Stomach (tissue), 9 donors: Measurements from ENCODE around the gene MBTD1. TPM values are rescaled to one million over a fixed set of nuclear protein-coding genes. Genes with fewer than 3 reads are reported as not detected.

Source experiments
- DNase-seq, 2 donors: peaks; one replicate each; pipeline versions ENCODE4 v3.0.0 to v3.0.0-alpha.2; 2013 to 2019
- H3K27ac ChIP-seq, 5 donors: fragments of 200-600 bp in 4 of 5; sonication (generic) in 4 of 5; one replicate each; pipeline ENCODE4 v1.5.1; 2013 to 2019; ENCODE audit warnings: mild to moderate bottlenecking in 1 of 5, moderate library complexity in 1 of 5
- H3K27me3 ChIP-seq, 3 donors: fragments of 200-600 bp; sonication (generic); one replicate each; pipeline ENCODE4 v1.5.1; 2017 to 2019; ENCODE audit warnings: mixed run types in 1 of 3
- H3K36me3 ChIP-seq, 4 donors: fragments of 200-600 bp; sonication (generic); 1 replicate in 3 of 4; 2 replicates in 1 of 4; pipeline ENCODE4 v1.5.1; 2016 to 2019
- H3K4me1 ChIP-seq, 4 donors: fragments of 200-600 bp; sonication (generic); one replicate each; pipeline ENCODE4 v1.5.1; 2016 to 2019
- H3K4me3 ChIP-seq, 4 donors: fragments of 200-600 bp; sonication (generic) in 3 of 4; one replicate each; pipeline ENCODE4 v1.5.1; 2016 to 2019; ENCODE audit warnings: mild to moderate bottlenecking in 1 of 4
- H3K9me3 ChIP-seq, 4 donors: fragments of 200-600 bp; sonication (generic); one replicate each; pipeline ENCODE4 v1.5.1; 2016 to 2019
- EP300 ChIP-seq: sonication (generic); formaldehyde crosslinking; IDR thresholded peaks from one replicate; pipeline ENCODE4 v1.6.1; 2017; ENCODE audit warnings: antibody characterized with exemption
- POLR2A ChIP-seq, 4 donors: fragments of 450-650 bp; IDR thresholded peaks; one replicate each; pipeline ENCODE4 v1.6.1; 2016; ENCODE audit warnings: antibody characterized with exemption in 4 of 4, control low read depth in 2 of 4, mild to moderate bottlenecking in 1 of 4, moderate library complexity in 1 of 4
- POLR2AphosphoS5 ChIP-seq, 3 donors: sonication (generic); formaldehyde crosslinking; IDR thresholded peaks; one replicate each; pipeline ENCODE4 v1.6.1; 2016; ENCODE audit warnings: antibody characterized with exemption in 3 of 3
- WGBS, 5 donors: extraction: QIAGEN DNeasy Blood & Tissue Kit in 3 of 5; methylation state at CpG; one replicate each; pipeline versions ENCODE4 v1.1.5 to v1.1.7; 2013 to 2018; 5-methylcytosine and 5-hydroxymethylcytosine counted together
- intact Hi-C: fragments of 100-400 bp; cut with DNase I; formaldehyde crosslinking; loops from one replicate; pipeline ENCODE4 v1.15.1; 2023; ENCODE audit warnings: low total_unique reads
- polyA plus RNA-seq, 3 donors: library from polyadenylated mRNA; stranded (reverse); fragments of 200-250 nt; gene quantifications; one replicate each; pipeline ENCODE4 v1.2.3, GENCODE V29; 2013
- total RNA-seq, 5 donors: library from RNA; depleted of rRNA; stranded (reverse); fragments of >200 nt; gene quantifications; one replicate each; pipeline versions ENCODE4 v1.1.0 to v1.2.3, GENCODE V29; 2014 to 2016
- TF ChIP-seq, protein P1 (sequence below), 7 experiments: fragments of 450-650 bp in 4 of 7; fragments of 200-600 bp in 3 of 7; sonication (generic) in 3 of 7; IDR thresholded peaks; one replicate each; pipeline ENCODE4 v1.5.1; 2016 to 2019; ENCODE audit warnings: antibody characterized with exemption in 7 of 7, control low read depth in 2 of 7, mild to moderate bottlenecking in 1 of 7
- donor health status: healthy with polysubstance abuse.
- donor health status: Bipolar disorder and iron deficiency.
- donor health status: healthy.

The MBTD1 gene
- total and polyA plus RNA-seq, 8 donors = 4.4 to 56.7 (median 9.8) TPM

DNA sequence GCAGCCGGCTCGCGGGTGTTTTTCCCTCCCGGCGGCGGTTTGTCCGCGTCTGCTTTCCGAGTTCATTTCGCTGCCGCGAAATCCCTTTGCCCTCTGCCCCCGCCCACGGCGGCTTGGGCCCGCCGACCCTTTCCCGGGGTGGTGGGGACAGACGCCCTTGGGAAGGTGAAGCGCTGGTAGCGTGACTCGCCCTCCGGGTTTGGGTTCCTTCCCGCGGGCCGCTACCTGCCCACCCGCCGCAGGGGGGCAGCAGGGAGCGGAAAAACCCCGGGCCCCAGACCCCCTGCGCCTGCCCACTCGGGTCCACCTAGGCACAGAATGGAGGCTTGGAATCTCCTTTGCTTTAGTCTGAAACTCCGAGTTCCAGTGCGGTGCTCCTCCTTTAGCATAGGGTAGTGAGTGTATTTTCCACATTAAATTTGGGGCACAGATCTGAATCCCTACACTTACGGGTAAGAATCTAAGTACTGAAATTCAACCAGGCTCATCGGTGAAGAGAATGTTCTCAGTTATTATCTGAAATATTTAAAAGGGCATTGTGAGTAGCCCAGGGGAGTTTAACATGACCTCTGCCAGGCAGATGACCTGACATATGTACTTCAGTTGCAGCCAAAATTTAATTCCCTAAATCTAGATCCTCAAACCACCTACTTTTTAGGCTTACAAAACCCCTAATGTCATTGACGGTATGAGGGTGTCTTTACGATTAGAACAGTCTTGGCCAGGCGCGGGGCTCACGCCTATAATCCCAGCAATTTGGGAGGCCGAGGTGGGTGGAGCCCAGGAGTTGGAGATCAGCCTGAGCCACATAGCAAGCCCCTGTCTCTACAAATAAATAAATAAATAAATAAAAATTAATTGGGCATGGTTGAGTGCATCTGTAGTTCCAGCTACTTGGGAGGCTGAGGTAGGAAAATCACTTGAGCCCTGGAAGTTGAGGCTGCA lies 92.6 kb downstream of the MBTD1 start:
- H3K9me3 ChIP-seq = no peaks in the 10 kb centered on the region
- DNase-seq = peak; percentile 53 to 81
- H3K4me1 ChIP-seq = peaks cover 9 to 27% (median 23%) of the 10 kb centered on the region in 4 donors
- WGBS, 5 donors = 11 to 29% (median 13%) methylated on average over 20 to 42 of the region's 42 CpGs
- TF ChIP-seq, protein P1, sequence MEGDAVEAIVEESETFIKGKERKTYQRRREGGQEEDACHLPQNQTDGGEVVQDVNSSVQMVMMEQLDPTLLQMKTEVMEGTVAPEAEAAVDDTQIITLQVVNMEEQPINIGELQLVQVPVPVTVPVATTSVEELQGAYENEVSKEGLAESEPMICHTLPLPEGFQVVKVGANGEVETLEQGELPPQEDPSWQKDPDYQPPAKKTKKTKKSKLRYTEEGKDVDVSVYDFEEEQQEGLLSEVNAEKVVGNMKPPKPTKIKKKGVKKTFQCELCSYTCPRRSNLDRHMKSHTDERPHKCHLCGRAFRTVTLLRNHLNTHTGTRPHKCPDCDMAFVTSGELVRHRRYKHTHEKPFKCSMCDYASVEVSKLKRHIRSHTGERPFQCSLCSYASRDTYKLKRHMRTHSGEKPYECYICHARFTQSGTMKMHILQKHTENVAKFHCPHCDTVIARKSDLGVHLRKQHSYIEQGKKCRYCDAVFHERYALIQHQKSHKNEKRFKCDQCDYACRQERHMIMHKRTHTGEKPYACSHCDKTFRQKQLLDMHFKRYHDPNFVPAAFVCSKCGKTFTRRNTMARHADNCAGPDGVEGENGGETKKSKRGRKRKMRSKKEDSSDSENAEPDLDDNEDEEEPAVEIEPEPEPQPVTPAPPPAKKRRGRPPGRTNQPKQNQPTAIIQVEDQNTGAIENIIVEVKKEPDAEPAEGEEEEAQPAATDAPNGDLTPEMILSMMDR (IDR thresholded peaks at IDR 0.05) = peak in 5 of 7 experiments; percentile 10 to 71 (median 60)
- no peak for TF ChIP-seq EP300
- H3K27me3 ChIP-seq = no peaks in the 10 kb centered on the region
- H3K4me3 ChIP-seq = peak overlapping the region; percentile 77 to 97 (median 94)
- H3K36me3 ChIP-seq = peaks cover 37 to 56% (median 54%) of the 10 kb centered on the region in 4 donors
- H3K27ac ChIP-seq = peak overlapping the region; percentile 80 to 95 (median 95)
- intact Hi-C loops = no loop called here

DNA sequence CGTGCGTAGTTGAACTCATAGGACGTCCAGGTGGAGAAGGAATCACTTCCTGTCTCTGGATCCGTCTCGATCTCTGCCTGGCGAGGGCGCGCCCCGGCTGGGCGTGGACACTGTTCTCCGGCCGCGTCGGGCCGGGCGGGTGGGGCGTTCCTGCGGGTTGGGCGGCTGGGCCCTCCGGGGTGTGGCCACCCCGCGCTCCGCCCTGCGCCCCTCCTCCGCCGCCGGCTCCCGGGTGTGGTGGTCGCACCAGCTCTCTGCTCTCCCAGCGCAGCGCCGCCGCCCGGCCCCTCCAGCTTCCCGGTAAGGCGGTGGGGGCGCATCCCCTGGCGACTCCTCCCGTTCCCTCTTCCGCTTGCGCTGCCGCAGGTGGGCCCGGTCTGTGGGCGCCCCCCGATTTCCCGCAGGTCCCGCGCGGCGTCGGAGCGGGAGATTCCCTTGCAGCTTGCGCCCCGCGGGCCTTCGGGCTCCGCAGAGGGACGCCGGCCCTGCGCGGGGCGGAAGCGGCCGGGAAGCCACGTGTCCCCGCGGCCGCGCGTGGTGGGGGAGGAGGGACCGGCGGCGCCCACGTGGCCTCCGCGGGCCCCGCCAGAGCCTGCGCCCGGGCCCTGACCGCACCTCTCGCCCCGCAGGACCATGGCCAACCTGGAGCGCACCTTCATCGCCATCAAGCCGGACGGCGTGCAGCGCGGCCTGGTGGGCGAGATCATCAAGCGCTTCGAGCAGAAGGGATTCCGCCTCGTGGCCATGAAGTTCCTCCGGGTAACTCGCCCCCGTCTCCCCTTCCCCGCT lies 93.5 kb downstream of the MBTD1 start, which contains the start of gene NME2:
Gene NME2 (plus strand): TSS at position 214 of the 789 bp plus-strand sequence. CDS start 420 bp downstream, at position 634.
- Histone ChIP-seq H3K27me3 (no peaks in the 10 kb centered on the region), H3K36me3 (peaks cover 34 to 56% (median 54%) of the 10 kb centered on the region in 4 donors), H3K27ac (peak within 1 kb of the TSS; percentile 80 to 95 (median 95)), H3K4me3 (peak within 1 kb of the TSS; percentile 77 to 97 (median 94)), H3K4me1 (peaks cover 9 to 27% (median 23%) of the 10 kb centered on the region in 4 donors), H3K9me3 (no peaks in the 10 kb centered on the region)
- 0 to 1% (median 1%) methylated on average over 23 to 98 of the region's 98 CpGs for WGBS, 5 donors
- intact Hi-C loops = no loop called here
- TF ChIP-seq POLR2AphosphoS5 (IDR thresholded peaks at IDR 0.05) (peak; percentile 44 to 93 (median 84)), EP300 (no peak), POLR2A (IDR thresholded peaks at IDR 0.05) (peak in 1 of 4 donors; percentile 79)
- TF ChIP-seq, protein P1 (IDR thresholded peaks at IDR 0.05) = no peak
- DNase-seq = peak; percentile 92 to 96

DNA sequence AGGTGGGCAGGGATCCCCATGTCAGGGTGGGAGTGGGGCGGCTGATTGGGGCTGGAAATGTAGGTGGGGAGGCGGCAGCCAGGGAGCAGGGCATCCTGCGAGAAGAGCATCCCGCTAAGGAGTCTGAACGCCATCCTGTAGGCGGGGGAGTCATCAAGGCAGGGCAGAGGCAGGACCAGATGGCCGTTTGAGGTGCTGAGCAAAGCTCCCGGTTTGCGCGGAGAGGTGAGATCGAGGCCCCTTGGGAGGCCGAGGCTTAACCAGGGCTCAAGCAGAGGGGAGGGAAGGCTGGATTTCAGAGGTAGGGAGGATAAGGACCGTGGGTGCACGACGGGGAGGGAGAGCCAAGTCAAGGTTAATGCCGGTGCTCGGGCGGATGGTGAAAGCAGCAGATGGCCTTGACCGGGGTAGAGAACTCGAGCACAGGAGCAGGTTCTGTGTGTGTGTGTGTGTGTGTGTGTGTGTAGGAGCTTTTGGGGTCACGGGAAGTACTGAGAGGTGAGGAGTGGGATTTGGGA lies 94.1 kb downstream of the MBTD1 start:
- intact Hi-C loops = no loop called here
- Histone ChIP-seq H3K9me3 (no peaks in the 10 kb centered on the region), H3K36me3 (peaks cover 28 to 56% (median 54%) of the 10 kb centered on the region in 4 donors), H3K4me3 (peak overlapping the region; percentile 77 to 97 (median 94)), H3K4me1 (peaks cover 9 to 27% (median 23%) of the 10 kb centered on the region in 4 donors), H3K27ac (peak overlapping the region; percentile 80 to 95 (median 95)), H3K27me3 (no peaks in the 10 kb centered on the region)
- no peak for TF ChIP-seq EP300
- TF ChIP-seq POLR2AphosphoS5 (IDR thresholded peaks at IDR 0.05) = no peak
- TF ChIP-seq POLR2A (IDR thresholded peaks at IDR 0.05) = no peak
- TF ChIP-seq, protein P1 (IDR thresholded peaks at IDR 0.05) = no peak
- 6 to 16% (median 8%) methylated on average over 21 of the region's 21 CpGs for WGBS, 5 donors
- DNase-seq = peak in 1 of 2 donors; percentile 28
